HG02884 (cell line): ENCODE results near the gene NMB.
"Not testable (repeated sequence)": the region's sequence is repeated elsewhere in the genome, so short reads cannot be mapped to it uniquely, and the experiment has no call there.

Experiments used
- ATAC-seq: cut with Tn5 transposase; IDR thresholded peaks from one replicate; pipeline ENCODE4 v1.9.1; 2021; ENCODE audit warnings: mild to moderate bottlenecking, moderate library complexity; ENCODE audit not compliant: unreplicated experiment

Gene NMB

GRCh38 chr15:84656972-84657371 lies 1.0 kb downstream of the NMB start:
- no peak for ATAC-seq

GRCh38 chr15:84654689-84655453 lies 3.1 kb downstream of the NMB start:
- no peak for ATAC-seq

GRCh38 chr15:84653910-84654688 lies 3.9 kb downstream of the NMB start, which contains the start of gene WDR73:
Gene WDR73 (minus strand): TSS chr15:84654283. CDS start chr15:84654274, 9 bp downstream.
- ATAC-seq, result peak; percentile 77

GRCh38 chr15:84653584-84653909 lies 4.5 kb downstream of the NMB start:
- no peak for ATAC-seq

- no peak for ATAC-seq
These were observed 8.3 kb downstream of the NMB start for GRCh38 chr15:84649706-84650105.

GRCh38 chr15:84648539-84648938 lies 9.5 kb downstream of the NMB start:
- ATAC-seq, result no peak

- no peak for ATAC-seq
These were observed 10.3 kb downstream of the NMB start for GRCh38 chr15:84647726-84648125.

- ATAC-seq, result no peak
These were observed 12.0 kb downstream of the NMB start for GRCh38 chr15:84645997-84646396.

GRCh38 chr15:84645496-84645895 lies 12.5 kb downstream of the NMB start:
- ATAC-seq, result no peak

GRCh38 chr15:84643838-84644237 lies 14.2 kb downstream of the NMB start:
- ATAC-seq, result no peak

- not testable (repeated sequence) for ATAC-seq
These were observed 15.4 kb downstream of the NMB start for GRCh38 chr15:84642640-84643039.

- ATAC-seq, result not testable (repeated sequence)
These were observed 16.1 kb downstream of the NMB start for GRCh38 chr15:84641871-84642270.

GRCh38 chr15:84638103-84638502 lies 19.9 kb downstream of the NMB start:
- no peak for ATAC-seq

- ATAC-seq, result no peak
These were observed 23.7 kb downstream of the NMB start for GRCh38 chr15:84634228-84634837.

GRCh38 chr15:84633311-84634227 lies 24.4 kb downstream of the NMB start:
- peak; percentile 39 for ATAC-seq

GRCh38 chr15:84631706-84632272 lies 26.2 kb downstream of the NMB start:
- ATAC-seq, result no peak

- no peak for ATAC-seq
These were observed 29.0 kb downstream of the NMB start for GRCh38 chr15:84629033-84629432.

GRCh38 chr15:84625123-84625522 lies 32.9 kb downstream of the NMB start:
- ATAC-seq, result no peak

- no peak for ATAC-seq
These were observed 33.6 kb downstream of the NMB start for GRCh38 chr15:84624359-84624758.

- no peak for ATAC-seq
These were observed 36.5 kb downstream of the NMB start for GRCh38 chr15:84621358-84621979.
